Stimulated activated CD4-positive, alpha-beta T cell treated with anti-CD3 and anti-CD28 coated beads, Interleukin-15, amount 100 ng/mL, for 24 hours (primary cell): ENCODE data around the gene GLRA2.

Experiments used
- DNase-seq: peaks from one replicate; pipeline ENCODE4 v3.0.0-alpha.2; 2020

The GLRA2 gene

DNA sequence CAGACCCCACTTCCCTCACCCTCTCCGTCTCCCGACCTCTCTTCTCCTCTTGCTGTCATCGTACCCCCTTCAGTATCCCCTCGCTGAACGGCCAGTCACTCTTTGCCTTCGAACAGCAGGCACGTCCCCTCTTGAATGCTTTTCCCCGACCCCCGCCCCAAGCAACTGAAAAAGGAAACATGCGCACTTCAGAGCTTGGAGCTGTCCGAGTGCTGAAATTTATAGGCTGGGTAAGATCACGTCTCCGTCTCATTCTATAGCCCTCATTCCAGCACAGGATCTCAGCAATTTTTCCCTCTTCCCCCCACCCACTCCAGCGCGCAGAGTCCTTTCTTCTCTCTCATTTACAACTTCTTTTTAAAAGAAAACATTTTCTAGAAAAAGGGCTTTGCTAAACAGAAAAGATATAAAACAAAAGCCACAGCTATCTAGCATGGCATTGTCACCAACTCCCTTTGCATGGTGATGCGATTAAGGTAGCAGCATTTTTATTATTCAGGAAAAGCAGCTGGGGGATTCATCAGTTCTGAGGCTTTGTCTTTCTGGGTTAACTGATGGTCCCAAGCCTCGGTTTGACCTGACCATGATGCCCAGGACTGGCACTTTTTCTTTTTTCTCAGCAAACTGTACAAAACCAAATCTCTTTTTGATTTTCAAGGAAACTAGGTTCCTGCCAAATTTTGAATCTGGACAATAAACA, at the start of gene GLRA2:
Gene GLRA2, plus strand, starts transcription at position 247 of the 700 bp plus-strand sequence. CDS start 522 bp downstream, outside the sequence.
- DNase-seq = peak; percentile 1

DNA sequence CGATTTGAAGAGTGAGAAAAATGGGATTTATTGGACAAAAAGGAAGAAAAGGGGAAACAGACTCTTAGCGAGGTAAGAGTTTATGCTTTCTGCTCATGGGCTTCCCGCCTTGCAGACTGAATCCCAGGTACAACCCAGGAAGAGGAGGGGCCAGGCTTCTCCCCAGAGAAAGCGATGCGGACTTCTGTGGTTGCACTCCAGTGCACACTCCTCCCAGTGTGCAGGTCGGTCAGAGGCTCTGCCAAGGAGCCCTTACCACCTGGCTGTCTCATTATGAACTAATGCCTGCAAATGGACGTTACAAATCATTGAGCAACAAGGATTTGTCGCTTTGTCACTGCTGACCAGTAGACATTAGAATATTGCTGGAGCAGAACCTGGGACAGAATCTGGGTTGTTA, 39.9 kb upstream of the GLRA2 start:
- DNase-seq = no peak

DNA sequence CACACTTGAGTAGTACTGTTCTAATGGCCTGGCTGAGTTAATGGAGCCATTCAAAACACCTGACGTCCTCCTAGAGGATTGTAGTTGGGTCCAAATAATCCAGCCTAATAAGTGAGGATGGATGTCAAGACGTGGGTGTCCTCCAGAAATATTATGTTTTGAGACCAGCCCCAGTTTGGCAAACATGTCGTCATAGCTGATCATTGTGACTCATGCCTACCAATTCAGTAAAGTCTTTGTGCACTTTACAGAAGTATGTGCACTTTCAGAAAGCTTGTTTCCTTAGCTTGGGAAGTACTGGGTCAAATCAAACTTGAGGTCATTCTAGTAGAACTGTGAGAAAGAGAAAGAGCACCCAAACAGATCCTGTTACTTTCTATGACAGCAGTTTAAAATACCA, 37.6 kb upstream of the GLRA2 start:
- no peak for DNase-seq

DNA sequence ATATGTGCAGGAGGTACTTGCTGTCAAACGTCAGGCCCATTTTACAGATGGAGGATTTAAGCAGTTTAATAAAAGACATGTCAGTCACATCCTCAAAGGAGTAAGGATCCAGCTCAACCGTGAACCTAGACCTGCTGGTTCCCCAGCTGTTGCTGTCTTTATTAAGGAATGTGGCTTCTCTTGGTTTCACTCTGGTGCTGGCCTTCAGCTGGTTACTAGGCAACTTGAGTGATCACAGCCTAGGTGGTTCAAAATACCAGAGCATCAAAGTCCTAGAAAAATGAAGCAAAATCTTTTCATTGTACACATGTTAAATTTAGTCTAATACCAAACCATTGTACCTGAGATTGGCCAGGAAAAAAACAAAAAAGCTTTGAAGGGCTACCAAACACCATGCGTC, 32.7 kb upstream of the GLRA2 start:
- no peak for DNase-seq

DNA sequence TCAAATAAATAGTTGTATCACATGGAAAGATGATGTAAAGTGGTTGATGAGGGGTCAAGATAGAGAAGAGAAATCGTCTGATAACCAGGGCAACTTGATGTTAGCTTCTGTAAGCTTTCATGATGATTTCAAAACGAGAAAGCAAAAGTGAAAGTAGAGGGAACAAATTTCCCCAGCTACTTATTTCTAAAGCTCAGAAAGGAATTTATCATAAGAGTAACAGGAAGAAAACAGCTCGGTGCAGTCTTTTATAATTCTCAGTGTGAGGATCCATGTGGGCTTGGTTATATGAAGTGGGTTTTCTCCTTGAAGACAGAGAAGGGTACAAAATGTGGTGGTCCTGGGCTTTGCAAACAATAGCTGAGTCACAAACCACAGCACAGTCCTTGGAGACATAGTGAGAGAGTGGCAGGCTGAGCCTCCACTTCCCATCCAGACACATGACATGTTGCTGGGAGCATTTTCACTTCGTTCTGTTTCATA, 32.1 kb upstream of the GLRA2 start:
- DNase-seq = peak; percentile 5

DNA sequence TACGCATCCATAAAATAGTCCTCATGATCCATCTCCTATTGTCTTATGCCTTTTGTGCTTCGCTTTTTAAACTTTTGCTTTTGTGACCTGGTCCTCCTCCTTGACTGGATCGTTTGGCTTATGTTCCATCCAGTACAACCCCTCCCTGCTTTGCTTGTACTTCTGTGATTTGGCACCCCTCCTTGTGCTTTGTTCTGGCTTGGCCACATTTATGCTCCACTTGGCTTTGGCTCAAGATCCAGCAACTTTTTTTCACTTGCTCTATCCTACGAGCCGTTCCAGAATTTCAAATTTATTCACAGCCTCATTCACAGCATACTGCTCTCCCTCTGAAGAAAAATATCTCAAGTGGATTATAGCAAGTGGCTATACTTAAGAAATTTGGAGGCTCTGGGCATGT, 28.0 kb upstream of the GLRA2 start:
- no peak for DNase-seq

DNA sequence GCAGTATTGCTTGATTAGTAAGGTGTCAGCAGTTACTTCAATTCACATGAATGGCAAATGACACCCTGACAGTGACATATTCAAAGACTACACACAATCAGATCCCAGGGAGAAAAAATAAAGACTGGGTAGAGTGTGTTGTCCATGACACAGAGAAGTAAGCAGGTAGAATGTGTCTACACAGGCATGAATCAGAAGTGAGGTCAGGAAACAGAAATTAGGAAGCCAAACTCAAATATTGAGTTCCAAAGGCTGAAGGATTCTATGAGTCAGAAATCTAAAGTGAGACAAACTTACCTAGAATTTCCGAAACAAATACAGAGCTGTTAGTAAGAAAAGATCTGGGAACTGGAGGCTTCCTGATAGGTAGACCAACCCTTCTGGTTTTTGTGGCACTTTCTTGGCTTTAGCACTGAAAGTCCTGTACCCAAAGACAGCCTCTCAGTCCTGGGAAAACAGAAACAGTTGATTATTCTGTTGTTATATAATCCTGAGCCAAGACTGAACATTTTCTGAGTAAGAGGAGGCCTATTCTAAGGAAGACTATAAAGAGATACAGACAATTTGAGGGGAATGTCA, 24.3 kb upstream of the GLRA2 start:
- no peak for DNase-seq

DNA sequence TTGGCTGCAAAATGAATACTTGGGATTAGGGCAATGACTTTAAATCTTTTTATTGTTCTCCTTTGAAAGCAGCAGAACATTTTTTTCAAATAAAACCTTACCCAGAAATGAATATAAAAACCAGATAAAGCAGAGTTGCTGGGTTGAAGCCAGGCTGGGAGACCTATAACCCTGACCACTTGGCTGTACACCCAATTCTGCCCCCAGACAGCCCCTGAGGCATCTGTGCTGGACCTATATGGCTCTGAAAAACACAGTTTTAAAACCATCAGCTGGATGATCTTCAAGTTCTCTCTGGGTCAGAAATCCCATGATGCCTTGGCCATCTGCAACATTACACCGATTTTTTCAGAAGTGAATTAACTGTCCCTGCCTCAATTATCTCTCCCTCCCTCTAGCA, 23.7 kb upstream of the GLRA2 start:
- no peak for DNase-seq

DNA sequence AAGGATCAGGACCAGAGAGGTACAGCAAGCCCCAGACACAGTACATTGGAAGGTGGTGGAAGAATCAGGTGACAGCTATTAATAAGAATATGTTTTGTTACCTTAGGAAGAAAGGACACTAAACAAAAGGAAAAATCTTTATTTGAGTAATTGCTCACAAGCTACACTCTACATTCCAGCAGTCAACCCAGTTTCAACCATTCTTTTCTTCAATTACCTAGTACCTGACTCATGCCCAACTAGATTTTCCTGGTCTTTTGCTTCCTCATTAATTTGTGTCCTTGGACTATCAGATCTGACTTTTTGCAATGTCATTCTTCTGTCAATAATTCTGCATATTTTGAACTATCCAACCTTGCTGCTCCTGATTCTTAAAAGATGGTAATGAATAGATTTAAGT, 22.5 kb upstream of the GLRA2 start:
- no peak for DNase-seq

DNA sequence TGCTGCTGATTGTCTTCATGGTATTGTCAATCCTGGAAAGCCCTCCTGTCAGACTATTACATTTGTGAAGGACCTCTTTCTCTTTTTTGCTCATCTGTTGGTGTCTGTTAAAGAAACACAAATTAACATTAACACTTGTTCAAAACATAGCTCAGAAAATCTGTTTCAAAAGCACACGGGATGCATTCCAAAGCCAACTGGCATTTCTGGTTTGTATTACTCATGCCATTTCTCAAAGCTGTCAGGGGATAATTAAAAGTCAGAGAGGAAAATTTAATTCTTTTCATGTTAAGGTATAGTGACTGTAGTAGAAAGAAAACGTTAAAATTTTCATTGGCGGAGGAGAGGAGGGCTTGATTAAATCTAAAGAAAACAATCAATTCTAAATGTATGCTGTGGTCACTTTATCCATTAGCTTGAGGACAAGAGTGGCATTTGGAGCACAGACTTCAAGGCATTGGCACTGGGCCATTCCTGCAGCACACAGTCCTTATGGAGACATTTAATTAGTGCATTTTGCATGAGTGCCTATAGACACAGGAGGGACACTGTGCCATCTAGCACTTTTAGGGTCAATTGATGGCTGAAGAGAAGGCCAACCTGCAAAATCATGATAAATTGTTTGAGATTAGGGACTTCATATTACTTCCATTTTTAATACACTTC, 21.2 kb upstream of the GLRA2 start:
- DNase-seq = no peak

DNA sequence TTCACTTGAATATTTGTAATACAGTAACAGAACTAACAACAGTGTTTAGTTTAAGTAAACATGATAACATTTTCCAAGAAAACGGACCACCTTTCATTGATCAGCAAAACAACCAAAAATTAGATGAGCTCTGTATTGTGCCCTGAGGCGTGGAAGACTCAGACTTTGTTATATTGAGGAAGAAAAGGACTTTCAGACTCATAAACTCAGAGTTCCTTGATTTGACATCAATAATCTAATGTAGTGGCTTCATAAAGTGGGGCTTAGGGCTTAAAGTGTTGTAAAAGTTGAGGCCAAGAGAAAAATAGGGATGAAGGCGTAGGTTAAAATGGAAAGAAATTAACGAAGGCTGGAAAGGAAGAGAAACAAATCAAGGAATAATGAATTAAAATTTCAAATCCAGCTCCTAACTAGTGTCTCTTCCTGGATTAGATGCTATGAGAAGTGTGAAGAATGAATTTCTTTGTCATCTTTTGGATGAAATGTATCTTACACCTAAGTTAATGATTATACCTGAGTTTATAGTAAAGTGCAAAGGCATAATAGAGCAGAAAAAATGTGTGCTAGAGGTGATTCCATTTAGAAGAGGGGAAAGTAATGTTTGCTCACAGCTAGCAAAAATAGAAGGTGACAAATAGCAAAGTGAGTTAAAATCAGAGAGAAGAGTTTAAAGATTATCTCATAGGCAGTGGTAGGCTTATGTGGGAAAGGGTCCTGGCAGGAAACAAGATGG, 19.8 kb upstream of the GLRA2 start:
- no peak for DNase-seq

DNA sequence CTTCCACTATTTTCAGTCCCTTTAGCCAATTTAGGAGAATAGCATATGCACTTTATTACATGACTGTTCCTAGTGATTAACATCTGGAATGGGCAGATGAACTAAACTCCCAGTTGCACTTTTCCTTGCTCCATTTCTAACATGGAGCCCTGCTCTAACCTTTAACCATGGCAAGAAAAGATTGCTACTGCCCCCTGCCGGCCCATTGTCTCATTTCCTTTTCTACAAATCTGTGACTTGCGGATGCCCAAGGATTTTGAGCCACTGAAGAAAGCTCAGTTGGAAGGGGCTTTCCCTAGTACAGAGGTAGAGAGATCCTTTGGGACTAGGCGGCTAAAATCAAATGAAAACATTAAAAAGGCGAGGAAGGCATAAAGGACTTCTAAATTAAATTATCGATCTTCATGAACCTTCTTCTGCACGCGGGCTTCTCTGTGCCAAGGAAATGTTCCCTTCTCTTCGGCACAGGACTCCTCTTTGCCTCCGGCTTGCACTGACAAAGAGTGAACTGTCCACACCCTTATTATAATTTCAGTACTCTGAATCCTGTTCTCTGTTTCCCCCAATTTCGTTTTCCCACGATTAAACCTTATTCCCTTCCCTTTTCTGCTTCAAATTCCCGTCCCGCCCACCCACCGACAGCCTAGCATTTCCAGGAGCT, 577 bp upstream of the GLRA2 start:
- peak; percentile 68 for DNase-seq

DNA sequence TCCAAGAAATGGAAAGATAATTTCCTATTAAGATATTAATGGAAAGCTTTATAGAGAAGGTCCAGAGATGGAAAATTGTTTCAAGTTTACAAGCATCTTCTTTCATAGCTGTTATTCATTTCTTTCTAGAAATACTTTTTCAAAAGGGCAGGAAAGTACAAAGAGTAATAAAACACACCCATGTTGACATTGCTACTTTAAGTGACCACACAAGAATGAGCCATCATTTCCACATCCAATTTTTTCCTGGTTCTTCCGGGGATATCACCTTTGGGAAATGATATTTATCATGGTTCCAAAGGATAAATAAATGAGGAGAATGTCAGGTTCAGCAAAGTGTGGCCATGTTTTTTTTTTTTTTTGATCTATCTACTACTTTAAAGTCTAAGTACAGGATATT, 4.5 kb downstream of the GLRA2 start:
- DNase-seq = no peak

DNA sequence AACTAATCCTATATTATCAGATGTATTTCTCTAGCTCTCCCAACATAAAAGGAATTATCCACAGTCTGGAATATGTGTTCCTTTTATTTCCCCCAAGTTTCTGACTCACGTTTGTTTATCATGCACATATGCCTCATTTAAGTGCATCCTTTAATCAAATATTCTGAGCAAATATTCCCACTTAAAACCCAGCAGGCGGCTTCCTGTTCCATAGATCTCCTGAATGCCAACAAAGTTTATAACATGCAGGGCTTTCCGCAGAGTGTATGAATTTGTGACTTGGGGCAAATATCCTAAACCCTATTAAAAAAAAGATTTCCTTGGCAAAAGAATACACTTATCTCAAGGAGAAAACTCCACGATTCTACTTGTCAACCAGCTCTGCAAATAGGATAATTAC, 16.9 kb downstream of the GLRA2 start:
- no peak for DNase-seq

DNA sequence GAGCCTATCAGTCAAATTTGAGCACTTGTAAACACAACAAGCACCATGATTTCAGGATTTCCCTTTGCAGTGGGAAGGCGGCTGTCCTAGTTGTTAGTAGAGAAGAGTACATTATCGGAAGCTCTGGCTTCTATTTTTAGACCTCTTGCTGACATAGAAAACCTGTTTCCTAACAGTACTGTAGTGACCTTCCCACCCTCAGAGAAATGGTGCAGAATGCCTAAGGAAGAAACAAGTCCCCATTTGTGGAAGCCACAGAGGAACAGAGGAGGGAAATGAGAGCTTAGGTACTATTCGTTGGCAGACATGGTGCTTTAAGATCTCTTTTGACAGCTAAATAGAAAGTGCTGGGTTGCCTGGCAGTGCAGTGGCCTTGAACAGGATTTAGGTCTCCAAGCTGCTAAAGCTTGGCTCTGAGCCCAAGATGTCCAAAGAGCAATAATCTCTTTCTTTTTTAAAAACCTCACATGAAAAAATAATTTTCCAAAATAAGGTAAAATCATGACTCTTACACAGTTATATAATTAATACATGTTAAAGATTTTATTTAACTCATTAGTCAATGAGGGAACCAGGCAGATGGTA, 24.9 kb downstream of the GLRA2 start:
- no peak for DNase-seq

DNA sequence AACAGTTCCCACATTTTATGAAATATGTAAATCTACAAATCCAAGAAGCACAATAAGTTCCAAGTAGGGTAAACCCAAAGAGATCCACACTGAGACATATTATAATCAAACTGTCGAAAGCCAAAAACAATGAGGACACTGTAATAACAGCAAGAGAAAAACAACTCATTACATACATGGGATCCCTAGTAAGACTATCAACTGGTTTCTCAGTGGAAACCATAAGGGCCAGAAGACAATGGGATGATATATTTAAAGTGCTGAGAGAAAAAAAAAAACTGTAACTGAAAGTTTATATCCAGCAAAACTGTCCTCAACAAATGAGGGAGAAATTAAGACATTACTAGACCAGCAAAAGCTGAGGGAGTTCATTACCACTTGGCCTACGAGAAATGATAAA, 34.7 kb downstream of the GLRA2 start:
- DNase-seq = no peak

DNA sequence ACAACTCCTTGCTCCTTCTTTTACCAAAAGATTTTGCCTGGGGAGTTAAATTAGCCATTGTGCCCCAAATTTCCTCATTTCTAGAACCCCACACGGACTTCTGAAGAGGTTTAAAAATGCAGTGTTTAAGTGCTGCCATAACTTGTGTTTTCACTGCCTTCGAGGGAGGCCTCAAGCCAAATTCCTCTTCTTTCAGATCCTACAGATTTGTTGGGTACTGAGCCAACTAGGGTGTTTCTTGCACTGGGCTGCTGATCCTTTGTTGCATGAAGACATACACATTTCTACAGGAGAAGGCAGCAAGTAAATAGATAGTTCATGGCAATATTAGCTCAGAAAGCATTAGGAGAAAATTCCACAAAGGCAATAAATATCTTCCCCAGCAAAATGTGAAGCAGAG, 43.8 kb downstream of the GLRA2 start:
- DNase-seq = no peak

DNA sequence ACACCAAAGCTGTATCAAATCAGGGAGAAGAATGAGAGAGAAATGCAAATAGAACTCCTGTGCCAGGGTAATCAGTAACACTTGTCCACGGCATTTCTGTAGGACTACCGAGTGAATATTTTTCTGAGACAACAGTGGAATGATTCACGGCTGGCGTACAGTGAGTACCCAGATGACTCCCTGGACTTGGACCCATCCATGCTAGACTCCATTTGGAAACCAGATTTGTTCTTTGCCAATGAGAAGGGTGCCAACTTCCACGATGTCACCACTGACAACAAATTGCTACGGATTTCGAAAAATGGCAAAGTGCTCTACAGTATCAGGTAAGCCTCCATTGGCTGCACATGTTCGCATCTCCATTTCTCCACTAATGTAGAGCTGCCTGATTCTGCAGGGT, 51.7 kb downstream of the GLRA2 start:
- DNase-seq = no peak

DNA sequence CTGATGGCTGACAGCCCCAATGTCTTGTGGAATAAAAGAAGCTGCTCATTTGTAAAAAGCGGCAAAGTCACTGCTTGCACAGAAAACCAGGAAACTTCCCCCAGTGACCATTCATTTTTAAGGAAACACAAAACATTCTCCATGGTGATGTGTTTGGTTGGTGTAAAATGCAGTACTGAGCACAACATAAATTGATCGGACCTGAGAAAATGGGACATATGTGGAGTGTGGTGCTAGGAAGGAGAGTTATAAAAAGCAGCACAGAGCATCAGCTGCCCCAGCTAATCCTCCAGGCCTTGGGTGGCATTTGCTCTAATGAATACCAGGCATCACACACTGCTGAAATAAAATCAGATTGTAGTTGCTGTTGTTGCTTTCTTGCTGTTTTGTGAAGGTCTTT, 55.2 kb downstream of the GLRA2 start:
- no peak for DNase-seq

DNA sequence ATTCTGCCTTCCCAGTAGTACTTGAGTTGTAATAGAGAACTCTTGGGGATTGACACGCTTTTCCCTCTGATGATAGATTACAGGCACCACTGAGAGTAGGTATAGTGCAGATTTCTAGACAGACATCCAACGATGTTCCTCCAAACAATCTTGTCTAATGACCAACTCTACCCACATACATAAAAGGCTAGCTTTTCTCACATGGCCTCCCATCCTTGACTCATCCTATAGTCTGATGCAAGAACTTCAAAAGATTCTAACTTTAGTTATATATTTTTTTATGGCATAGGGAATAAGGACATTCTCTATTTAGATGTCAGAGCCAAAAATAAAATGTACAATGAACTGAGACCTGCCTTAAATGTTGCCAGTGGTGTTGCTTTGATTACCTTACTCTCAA, 60.9 kb downstream of the GLRA2 start:
- no peak for DNase-seq

DNA sequence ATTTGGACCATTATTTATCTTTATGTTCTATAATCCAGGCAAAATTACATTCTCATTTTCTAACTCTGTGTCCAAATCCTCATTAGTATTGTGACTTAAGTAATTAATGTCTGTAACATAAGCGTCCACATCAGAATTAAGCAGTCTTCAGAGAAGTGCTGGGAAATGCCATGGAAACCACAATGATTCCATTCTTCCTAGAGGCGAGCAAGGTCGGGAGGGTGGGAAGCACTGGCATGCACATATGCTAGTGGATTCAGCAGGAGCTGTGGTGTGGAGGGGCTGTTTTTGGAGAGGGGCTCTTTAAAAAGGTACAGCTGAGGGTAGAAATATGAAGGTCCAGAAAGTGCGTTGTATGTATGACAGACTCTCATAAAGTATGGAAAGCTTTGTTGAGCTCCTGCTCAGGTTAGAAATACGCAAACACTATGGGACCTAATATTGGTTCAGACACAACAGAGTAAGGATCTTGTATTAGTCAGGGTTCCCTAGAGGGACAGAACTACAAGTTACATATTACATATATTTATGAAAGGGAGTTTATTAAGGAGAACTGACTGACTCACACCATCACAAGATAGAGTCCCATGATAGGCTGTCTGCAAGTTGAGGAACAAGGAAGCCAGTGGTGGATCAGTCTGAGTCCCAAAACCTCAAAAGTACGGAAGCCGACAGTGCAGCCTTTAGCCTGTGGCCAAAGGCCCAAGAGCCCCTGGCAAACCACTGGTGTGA, 61.5 kb downstream of the GLRA2 start:
- DNase-seq = no peak

DNA sequence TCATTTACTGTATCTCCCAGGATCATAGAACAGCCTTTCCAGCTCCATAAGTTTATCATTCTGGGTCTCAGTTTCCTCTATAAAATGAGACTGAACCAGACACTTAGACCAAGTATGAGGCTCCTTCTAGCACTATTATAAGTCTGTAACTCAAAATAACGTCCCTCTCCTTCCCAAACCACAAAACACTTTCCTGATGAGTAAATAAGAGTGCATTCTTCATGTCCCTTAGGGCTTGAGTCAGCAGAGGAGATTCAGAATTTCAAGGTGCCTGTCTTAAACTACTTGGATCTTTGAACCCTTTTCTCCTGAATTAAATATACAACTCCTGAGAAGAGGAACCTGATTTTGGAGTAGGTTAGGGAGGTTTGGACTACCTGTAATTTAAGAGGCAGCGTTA, 62.6 kb downstream of the GLRA2 start:
- DNase-seq = no peak
